Inflammatory macrophage treated with lipopolysaccharide for 1 hour (primary cell): ENCODE results near the gene SRSF1.
"Not testable (repeated sequence)": the region's sequence is repeated elsewhere in the genome, so short reads cannot be mapped to it uniquely, and the experiment has no call there.

ENCODE experiments used
- DNase-seq, 2 donors: peaks; one replicate each; pipeline ENCODE4 v3.0.0-alpha.2; 2020 to 2022

Gene SRSF1

DNA sequence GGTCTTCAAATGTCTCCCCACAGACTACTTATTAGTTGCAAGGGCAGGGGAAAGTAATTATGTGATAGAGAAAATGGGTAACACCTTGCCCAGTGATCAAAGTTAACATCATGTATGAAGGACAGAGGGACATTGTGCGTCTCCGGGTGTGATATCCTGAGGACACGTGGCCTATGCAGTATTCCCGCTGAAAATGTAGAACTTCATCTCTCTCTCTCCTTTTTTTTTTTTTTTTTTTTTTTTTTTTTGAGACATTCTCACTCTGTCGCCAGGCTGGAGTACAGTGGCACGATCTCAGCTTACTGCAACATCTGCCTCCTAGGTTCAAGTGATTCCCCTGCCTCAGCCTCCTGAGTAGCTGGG lies 43.9 kb downstream of the SRSF1 start:
- DNase-seq = no peak

DNA sequence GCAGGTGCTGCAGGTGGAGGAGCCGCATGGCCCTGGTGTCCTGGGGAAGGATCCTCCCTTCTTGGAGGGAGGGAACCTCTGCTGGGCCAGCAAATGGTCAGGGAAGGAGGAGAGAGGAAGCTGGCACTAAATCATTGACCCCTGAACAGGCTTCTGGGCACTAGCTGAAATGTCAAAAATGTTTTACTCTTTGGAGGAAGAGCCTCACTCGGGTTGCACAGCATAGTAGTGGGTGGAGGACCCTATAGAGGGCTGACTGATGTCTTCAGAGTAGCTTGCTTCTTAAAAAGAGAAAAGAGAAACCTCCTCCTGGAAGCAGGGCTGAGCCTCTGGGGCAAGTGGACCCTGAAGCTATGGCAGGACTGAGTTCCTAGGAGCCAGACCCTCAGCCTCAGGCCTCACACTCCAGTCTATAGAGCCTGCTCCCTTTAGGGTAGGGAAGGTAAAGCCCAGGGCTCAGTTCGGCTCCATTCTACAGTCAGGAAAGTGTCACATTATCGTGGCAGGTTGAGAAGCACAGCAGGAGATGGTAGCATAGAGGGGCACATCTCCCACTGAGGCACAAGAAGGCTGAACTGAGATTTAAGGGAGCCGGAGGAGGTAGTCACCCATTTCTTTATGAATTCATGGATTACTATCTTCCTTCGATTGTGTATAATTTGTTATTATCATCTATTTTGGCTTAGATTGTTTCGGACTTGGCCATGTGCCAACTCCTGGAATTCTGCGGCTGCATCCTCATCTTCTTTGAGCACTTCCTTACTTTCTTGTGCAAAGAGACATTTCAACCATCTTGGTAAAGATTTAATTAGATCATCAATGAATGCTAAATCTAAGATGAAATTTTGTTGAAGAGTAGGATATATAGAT lies 44.5 kb downstream of the SRSF1 start:
- DNase-seq = no peak

DNA sequence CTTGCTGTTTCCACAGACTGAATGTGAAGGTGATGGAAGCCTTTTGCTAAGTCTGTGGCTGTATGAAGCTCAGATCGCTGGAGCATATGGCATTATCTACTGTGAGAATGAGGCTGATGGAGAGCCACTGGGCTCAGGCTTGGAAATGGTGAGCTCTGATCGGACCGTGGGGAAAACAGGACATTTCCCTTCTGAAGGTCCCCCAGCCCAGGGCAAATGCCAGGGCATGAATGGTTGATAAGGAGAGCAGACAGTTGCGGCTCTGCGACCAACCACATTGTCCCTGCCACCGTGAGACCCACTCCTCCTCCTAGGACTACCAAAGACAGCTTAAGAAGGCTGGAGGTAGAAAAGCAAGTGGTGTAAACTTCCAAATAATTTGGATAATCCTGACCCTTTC lies 47.1 kb downstream of the SRSF1 start:
- DNase-seq = no peak

DNA sequence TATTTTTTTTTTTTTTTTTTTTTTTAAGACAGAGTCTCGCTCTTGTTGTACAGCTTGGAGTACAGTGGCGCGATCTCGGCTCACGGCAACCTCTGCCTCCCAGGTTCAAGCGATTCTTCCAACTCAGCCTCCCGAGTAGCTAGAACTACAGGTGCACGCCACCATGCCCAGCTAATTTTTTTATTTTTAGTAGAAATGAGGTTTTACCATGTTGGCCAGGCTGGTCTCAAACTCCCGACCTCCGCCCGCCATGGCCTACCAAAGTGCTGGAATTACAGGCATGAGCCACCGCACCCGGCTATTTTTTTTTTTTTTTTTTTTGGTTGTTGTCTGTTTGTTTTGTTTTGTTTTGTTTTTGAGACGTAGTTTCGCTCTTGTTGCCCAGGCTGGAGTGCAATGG lies 48.7 kb downstream of the SRSF1 start:
- DNase-seq = not testable (repeated sequence)

DNA sequence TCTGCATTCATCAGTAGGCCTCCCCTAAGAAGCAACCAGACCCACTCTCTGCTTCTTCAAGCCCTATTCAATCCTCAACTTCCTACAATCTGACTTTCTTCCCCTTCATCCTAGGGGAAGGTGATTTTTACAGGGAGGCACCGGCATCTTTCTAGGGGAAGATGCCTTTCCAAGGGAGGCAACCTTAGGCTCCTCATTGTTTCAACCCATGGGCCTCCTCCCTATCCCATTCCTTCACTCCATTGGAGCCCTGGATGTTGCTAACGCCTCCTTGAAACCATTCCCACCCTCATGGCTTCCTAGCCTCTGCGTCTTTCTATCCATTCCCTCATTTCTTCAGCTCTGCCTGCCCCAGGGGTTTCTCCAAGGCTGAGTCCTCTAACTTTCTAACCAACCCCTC lies 49.2 kb downstream of the SRSF1 start:
- no peak for DNase-seq

DNA sequence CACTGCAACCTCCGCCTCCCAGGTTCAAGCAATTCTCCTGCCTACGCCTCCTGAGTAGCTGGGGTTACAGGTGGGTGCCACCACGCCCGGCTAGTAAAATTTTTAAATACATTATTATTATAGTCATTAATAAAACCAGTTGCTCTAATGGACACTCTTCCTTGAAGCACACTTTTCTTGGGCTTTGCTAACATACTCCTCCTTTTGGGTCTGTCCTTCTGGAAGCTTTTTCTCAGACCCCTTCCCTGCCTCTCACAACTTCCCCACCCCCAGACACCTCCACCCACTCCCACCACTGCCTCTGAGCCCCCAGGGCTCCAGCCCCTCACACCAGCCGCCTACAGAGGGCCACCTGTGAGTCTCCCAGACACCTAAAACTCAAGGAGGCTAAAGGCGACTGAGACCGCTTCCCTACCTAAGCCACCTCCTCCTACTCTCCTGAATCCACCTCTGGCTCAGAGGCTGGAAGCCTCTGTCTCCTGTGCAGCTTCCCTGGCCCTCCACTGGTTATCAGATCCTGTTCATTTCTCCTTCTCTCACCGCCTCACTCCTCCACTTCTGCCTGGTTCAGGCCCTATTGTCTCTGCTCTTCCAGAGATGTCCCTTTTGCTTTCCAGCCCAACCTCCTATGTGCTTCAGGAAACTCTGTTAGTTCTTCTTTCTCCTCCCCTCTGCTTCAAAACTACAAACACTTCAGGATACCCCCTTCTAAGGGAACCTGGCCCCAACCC lies 49.8 kb downstream of the SRSF1 start:
- no peak for DNase-seq

- DNase-seq = no peak
Observed at GRCh38 chr17:57956291-57957119, 50.5 kb downstream of the SRSF1 start.

DNA sequence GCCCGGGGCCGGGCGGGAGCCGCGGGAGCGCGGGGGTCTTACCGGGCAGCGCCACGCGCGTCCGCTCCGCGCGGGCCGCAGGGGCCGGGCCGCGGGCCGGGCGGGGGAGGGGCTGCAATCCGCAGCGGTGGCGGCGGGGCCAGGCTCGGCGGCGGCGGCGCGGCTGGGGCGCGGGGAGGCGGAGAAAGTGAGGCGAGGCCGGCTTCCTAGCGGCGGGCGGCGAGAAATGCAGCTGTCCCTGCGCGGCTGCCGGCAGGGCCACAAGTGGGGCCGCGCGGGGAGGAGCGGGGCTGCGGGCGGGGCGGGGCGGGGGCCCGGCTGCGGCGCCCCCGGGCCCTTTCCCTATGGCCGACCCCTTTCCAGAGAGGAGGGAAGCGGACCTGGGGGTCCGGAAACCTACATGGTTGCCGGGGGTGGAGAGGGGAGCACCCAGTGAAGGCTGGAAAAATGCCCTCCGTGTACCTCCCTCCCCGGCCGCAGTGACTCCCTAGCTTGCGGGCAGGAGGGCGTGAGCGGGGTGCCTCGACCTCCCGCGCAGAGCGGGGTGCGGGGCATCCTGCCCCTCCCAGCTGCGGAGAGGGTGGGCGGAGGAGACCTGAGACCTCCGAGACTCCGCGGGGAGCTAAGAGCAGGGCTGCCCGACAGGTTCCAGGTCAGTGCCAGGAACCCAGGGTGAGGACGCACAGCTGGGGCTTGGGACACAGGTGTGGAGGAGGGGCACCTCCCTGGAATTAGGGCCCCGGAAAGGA lies 51.7 kb downstream of the SRSF1 start, which contains the start of gene CUEDC1:
CUEDC1 (minus strand) TSS at position 230 of the 749 bp plus-strand sequence. CDS start 69,848 bp downstream, outside the sequence.
- DNase-seq = peak; percentile 54 to 78

- no peak for DNase-seq
Observed at GRCh38 chr17:57954397-57955182, 52.5 kb downstream of the SRSF1 start.

DNA sequence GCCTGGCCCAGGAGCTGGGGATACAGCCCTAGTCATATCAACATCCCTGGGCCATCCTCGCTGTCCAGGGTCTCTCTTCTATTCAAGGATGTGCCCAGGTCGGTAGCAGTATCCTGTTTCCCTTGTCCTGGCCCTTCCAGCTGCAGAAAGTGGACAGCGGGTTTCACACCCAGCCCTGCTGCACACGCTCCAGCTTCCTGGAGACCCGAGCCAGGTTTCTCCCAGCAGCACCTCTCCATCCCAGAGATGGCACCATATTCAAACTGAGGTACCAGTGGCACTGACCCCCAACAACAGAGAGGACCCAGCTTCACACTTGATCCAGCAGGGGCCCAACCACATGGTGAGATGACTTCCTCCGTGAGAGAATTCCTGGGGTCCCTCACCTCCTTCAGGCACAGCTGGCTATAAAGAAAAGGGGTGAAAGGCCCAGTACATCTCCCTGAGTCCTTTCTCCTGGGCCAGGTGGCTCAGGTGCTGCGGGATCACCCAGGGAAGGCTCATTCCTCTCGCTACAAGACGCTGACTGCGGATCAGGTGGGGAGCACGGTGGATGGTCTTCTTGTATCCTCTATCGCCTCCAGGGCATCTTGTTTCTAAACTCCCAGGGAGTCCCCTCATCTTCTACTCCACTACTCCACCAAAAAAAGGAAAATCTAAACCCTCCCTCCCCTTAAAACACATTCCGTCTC lies 53.2 kb downstream of the SRSF1 start:
- no peak for DNase-seq
